Measurements from ENCODE around the gene ANP32A. TPM values are rescaled to one million over a fixed set of nuclear protein-coding genes. Genes with fewer than 3 reads are reported as not detected.
A peak's percentile ranks its signal among the peaks of the same experiment; 100 is the strongest.

The ANP32A gene
- total and polyA plus RNA-seq, 9 of the 15 experiments (the other 6 are each of a cell fraction or from before 2014, with no cell fraction given), result 13.2 to 656 (median 210) TPM

DNA sequence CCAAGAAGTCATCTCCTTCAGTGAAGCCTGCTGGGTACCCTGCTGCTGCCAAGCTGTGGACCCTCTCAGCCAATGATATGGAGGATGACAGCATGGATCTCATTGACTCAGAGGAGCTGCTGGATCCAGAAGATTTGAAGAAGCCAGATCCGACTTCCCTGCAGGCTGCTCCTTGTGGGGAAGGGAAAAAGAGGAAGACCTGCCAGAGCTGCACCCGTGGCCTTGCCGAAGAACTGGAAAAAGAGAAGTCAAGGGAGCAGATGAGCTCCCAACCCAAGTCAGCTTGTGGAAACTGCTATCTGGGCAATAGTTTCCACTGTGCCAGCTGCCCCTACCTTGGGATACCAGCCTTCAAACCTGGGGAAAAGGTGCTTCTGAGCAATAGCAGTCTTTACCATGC lies 13.7 kb upstream of the ANP32A start:
- Histone ChIP-seq H3K4me1 (replicated peaks in 1 of 2; ENCODE audit: control insufficient read depth in 2 of 2, insufficient read depth in 2 of 2, low read length in 2 of 2) (no peaks in the 10 kb centered on the region), H3K9me1 (ENCODE audit: control insufficient read depth, insufficient read depth, low read length) (no peaks in the 10 kb centered on the region), H3K9me3 (replicated peaks; ENCODE audit: control insufficient read depth, insufficient read depth, low read depth, low read length) (peaks cover 2% of the 10 kb centered on the region; the same call in 1 of the 2 replicates), H2AFZ (ENCODE audit: low read depth, low read length) (no peak overlapping the region), H3K4me2 (ENCODE audit: insufficient read depth, low read length) (no peak overlapping the region), H3K27ac (ENCODE audit: extremely low read depth, low read depth, low read length) (no peak overlapping the region), H3K9ac (ENCODE audit: insufficient read depth in 1 of 2, low read depth in 2 of 2, low read length in 2 of 2) (no peak overlapping the region), H3K79me2 (ENCODE audit: control insufficient read depth, insufficient read depth, low read length) (no peaks in the 10 kb centered on the region), H4K20me1 (replicated peaks; ENCODE audit: control insufficient read depth, insufficient read depth, low read length) (no peaks in the 10 kb centered on the region), H3K36me3 (ENCODE audit: control insufficient read depth, insufficient read depth, low read length) (no peaks in the 10 kb centered on the region), H3K4me3 (no peak overlapping the region), H3K27me3 (ENCODE audit: control insufficient read depth in 2 of 2, insufficient read depth in 2 of 2, low read length in 2 of 2) (peaks cover 6 to 16% of the 10 kb centered on the region in 2 experiments; a peak in 4 of 5 replicates)
- CTCF ChIA-PET (ENCODE audit: low intra/inter-chr PET ratio), result no interaction called here
- BruUV-seq (replicated peaks), result no TSS peak
- in situ Hi-C loops (cut with MboI), result no loop called here
- no peak for TF ChIP-seq RAD21 (CRISPR knock-in tag; conservative IDR thresholded peaks at IDR 0.05 in 1 of 2, IDR thresholded peaks at IDR 0.05 in 1 of 2)
- TF ChIP-seq ZKSCAN8 (CRISPR knock-in tag; IDR thresholded peaks at IDR 0.05), result no peak
- TF ChIP-seq STAT5A (IDR thresholded peaks at IDR 0.05; ENCODE audit: borderline replicate concordance, low read length), result no peak
- TF ChIP-seq NCOR1 (IDR thresholded peaks at IDR 0.05), result no peak
- TF ChIP-seq, protein P1, sequence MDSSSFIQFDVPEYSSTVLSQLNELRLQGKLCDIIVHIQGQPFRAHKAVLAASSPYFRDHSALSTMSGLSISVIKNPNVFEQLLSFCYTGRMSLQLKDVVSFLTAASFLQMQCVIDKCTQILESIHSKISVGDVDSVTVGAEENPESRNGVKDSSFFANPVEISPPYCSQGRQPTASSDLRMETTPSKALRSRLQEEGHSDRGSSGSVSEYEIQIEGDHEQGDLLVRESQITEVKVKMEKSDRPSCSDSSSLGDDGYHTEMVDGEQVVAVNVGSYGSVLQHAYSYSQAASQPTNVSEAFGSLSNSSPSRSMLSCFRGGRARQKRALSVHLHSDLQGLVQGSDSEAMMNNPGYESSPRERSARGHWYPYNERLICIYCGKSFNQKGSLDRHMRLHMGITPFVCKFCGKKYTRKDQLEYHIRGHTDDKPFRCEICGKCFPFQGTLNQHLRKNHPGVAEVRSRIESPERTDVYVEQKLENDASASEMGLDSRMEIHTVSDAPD (CRISPR knock-in tag; IDR thresholded peaks at IDR 0.05), result no peak
- TF ChIP-seq SPI1 (IDR thresholded peaks at IDR 0.05; ENCODE audit: borderline replicate concordance, low read depth, low read length), result peak; percentile 65; the same call in 1 of the 2 replicates
- no peak for TF ChIP-seq SMAD1 (IDR thresholded peaks at IDR 0.05; ENCODE audit: low read depth, low read length, partially characterized antibody)
- intact Hi-C loops (cut with micrococcal nuclease), result no loop called here
- DNase-seq (ENCODE audit: extremely low read depth in 1 of 4, low spot score in 3 of 4) (no peak), ATAC-seq (no peak), FAIRE-seq (no peak)
- POLR2A ChIA-PET, result interaction anchor here (0.7 to 2.9 kb wide), 2 partner anchors 11 to 15 kb away, joined by 3 to 9 read pairs; partner anchors contain the start of gene ANP32A
- WGBS (ENCODE audit: insufficient coverage, low coverage, missing lambda C conversion rate), result 7% methylated on average over 3 of the region's 3 CpGs

Measured in K562 (cell line).